HCT116 (cell line): ENCODE data around the gene GADD45A. TPM values are rescaled to one million over a fixed set of nuclear protein-coding genes. Genes with fewer than 3 reads are reported as not detected.

Experiments used
- ATAC-seq: fragments of 200-7000 bp; cut with Tn5 transposase; 2 replicates; pipeline ENCODE4 v1.9.1; 2020; ENCODE audit warnings: mild to moderate bottlenecking, moderate library complexity
- BruUV-seq: library from RNA; stranded (reverse); fragments of 400-500 nt; replicated peaks from 2 replicates; lab custom pipeline; 2021; lab: Mats Ljungman, UMichigan
- CTCF ChIA-PET: fragments of 300-600 bp; sonication (Branson Sonifier 250); formaldehyde crosslinking; loops from one replicate; lab custom pipeline; 2021; ENCODE audit warnings: antibody characterized with exemption; lab: Charles Lee
- POLR2A ChIA-PET: fragments of 300-600, 350-600 bp; sonication (Branson Sonifier 250); formaldehyde crosslinking; loops from one replicate; lab custom pipeline; 2021; ENCODE audit warnings: antibody characterized with exemption; lab: Charles Lee
- RAD21 ChIA-PET, 2 experiments: fragments of 300-600 bp; sonication (Branson Sonifier 250); formaldehyde crosslinking; loops; one replicate each; lab custom pipeline; 2023; ENCODE audit warnings: low total read pairs in 2 of 2; ENCODE audit not compliant: uncharacterized antibody in 2 of 2, unreplicated experiment in 2 of 2, low non-redundant PET in 1 of 2; lab: Charles Lee
- DNase-seq: peaks from one replicate; pipeline ENCODE4 v3.0.0-alpha.2; 2010; ENCODE audit warnings: low read depth, low spot score
- H2AFZ ChIP-seq: fragments of 200-600 bp; shearing (Covaris generic), sonication (generic); 2 replicates; pipeline ENCODE4 v1.6.1; 2017; ENCODE audit warnings: low read depth, mixed run types, mixed read lengths, antibody characterized with exemption, low read length; ENCODE audit not compliant: poor library complexity, severe bottlenecking
- H3K27ac ChIP-seq: 2 replicates; pipeline ENCODE4 v1.5.1; 2012; ENCODE audit warnings: low read depth, low read length
- H3K27me3 ChIP-seq: fragments of 200-600 bp; sonication (generic); 2 replicates; pipeline ENCODE4 v1.6.1; 2016; ENCODE audit warnings: mixed run types, low read length, mixed read lengths; ENCODE audit not compliant: insufficient read depth
- H3K36me3 ChIP-seq, 2 experiments: fragments of 200-500 bp in 1 of 2; fragments of 200-600 bp in 1 of 2; sonication (Bioruptor generic) in 1 of 2; sonication (generic) in 1 of 2; 2 replicates each; pipeline versions ENCODE4 v1.5.1 to v1.6.1; 2014 to 2016; ENCODE audit warnings: low read length in 2 of 2, inconsistent platforms in 1 of 2, mixed read lengths in 1 of 2, mixed run types in 1 of 2; ENCODE audit not compliant: insufficient read depth in 2 of 2, control insufficient read depth in 1 of 2
- H3K4me1 ChIP-seq, 2 experiments: fragments of 200-600 bp in 1 of 2; sonication (generic) in 1 of 2; 2 replicates each; pipeline versions ENCODE4 v1.5.1 to v1.6.1; 2012 to 2017; ENCODE audit warnings: low read length in 2 of 2, inconsistent platforms in 1 of 2, mild to moderate bottlenecking in 1 of 2, mixed read lengths in 1 of 2, mixed run types in 1 of 2, moderate library complexity in 1 of 2; ENCODE audit not compliant: insufficient read depth in 2 of 2, control insufficient read depth in 1 of 2
- H3K4me2 ChIP-seq: fragments of 200-600 bp; sonication (generic); 2 replicates; pipeline ENCODE4 v1.6.1; 2017; ENCODE audit warnings: mixed run types, low read length, mixed read lengths
- H3K4me3 ChIP-seq, 2 experiments: fragments of 200-600 bp in 1 of 2; sonication (generic) in 1 of 2; replicated peaks in 1 of 2; 2 replicates each; pipeline ENCODE4 v1.5.1; 2011 to 2016; ENCODE audit warnings: low read length in 2 of 2, control low read depth in 1 of 2, low read depth in 1 of 2, mild to moderate bottlenecking in 1 of 2, mixed read lengths in 1 of 2, mixed run types in 1 of 2
- H3K79me2 ChIP-seq: fragments of 200-600 bp; sonication (generic); 2 replicates; pipeline ENCODE4 v1.6.1; 2017; ENCODE audit warnings: mild to moderate bottlenecking, mixed run types, low read length, moderate library complexity, mixed read lengths; ENCODE audit not compliant: insufficient read depth
- H3K9ac ChIP-seq: fragments of 200-600 bp; sonication (generic); 2 replicates; pipeline ENCODE4 v1.6.1; 2016; ENCODE audit warnings: low read length, mixed read lengths
- H3K9me2 ChIP-seq: fragments of 200-600 bp; sonication (generic), shearing (Covaris generic); 2 replicates; pipeline ENCODE4 v1.6.1; 2017; ENCODE audit warnings: mixed run types, mild to moderate bottlenecking, moderate library complexity; ENCODE audit not compliant: insufficient read depth
- H3K9me3 ChIP-seq, 2 experiments: fragments of 200-500 bp in 1 of 2; fragments of 200-600 bp in 1 of 2; sonication (Bioruptor generic) in 1 of 2; sonication (generic) in 1 of 2; 2 replicates each; pipeline ENCODE4 v1.6.1; 2014 to 2017; ENCODE audit warnings: low read length in 2 of 2, mixed read lengths in 2 of 2, inconsistent platforms in 1 of 2, low read depth in 1 of 2, mild to moderate bottlenecking in 1 of 2, mixed run types in 1 of 2, moderate library complexity in 1 of 2; ENCODE audit not compliant: control insufficient read depth in 1 of 2, insufficient read depth in 1 of 2
- H4K20me1 ChIP-seq: fragments of 200-600 bp; sonication (generic), shearing (Covaris generic); 2 replicates; pipeline ENCODE4 v1.6.1; 2017; ENCODE audit warnings: mixed run types, mild to moderate bottlenecking, moderate library complexity; ENCODE audit not compliant: insufficient read depth
- CEBPB ChIP-seq: IDR thresholded peaks from 2 replicates; pipeline ENCODE4 v1.6.1; 2012; ENCODE audit warnings: low read depth
- CTCF ChIP-seq, 3 experiments: fragments of 200-600 bp in 1 of 3; sonication (generic) in 1 of 3; IDR thresholded peaks in 2 of 3; conservative IDR thresholded peaks in 1 of 3; 2 replicates each; pipeline ENCODE4 v1.5.1; 2012 to 2017; ENCODE audit warnings: low read depth in 2 of 3, low read length in 2 of 3, antibody characterized with exemption in 1 of 3, borderline replicate concordance in 1 of 3, control low read depth in 1 of 3, mild to moderate bottlenecking in 1 of 3, mixed read lengths in 1 of 3, mixed run types in 1 of 3, moderate library complexity in 1 of 3; ENCODE audit not compliant: insufficient read depth in 1 of 3
- EGR1 ChIP-seq: IDR thresholded peaks from 2 replicates; pipeline ENCODE4 v1.6.1; 2012; ENCODE audit warnings: low read depth
- ELF1 ChIP-seq: IDR thresholded peaks from 2 replicates; pipeline ENCODE4 v1.6.1; 2012; ENCODE audit warnings: low read depth, borderline replicate concordance
- EZH2 ChIP-seq: fragments of 200-600 bp; sonication (generic); IDR thresholded peaks from 2 replicates; pipeline ENCODE4 v1.6.1; 2017; ENCODE audit warnings: antibody characterized with exemption, mixed run types
- EZH2phosphoT487 ChIP-seq: fragments of 200-600 bp; IDR thresholded peaks from 2 replicates; pipeline ENCODE4 v1.6.1; 2018; ENCODE audit warnings: antibody characterized with exemption, borderline replicate concordance
- JUND ChIP-seq: IDR thresholded peaks from 2 replicates; pipeline ENCODE4 v1.6.1; 2012
- POLR2A ChIP-seq: IDR thresholded peaks from 2 replicates; pipeline ENCODE4 v1.7.0; 2011; ENCODE audit warnings: borderline replicate concordance; ENCODE audit not compliant: insufficient read depth, insufficient read length; ENCODE audit errors: extremely low read depth
- POLR2AphosphoS5 ChIP-seq: IDR thresholded peaks from 2 replicates; pipeline ENCODE4 v1.6.1; 2011; ENCODE audit warnings: mild to moderate bottlenecking, low read depth, low read length, moderate library complexity
- RAD21 ChIP-seq: IDR thresholded peaks from 2 replicates; pipeline ENCODE4 v1.6.1; 2012; ENCODE audit warnings: low read depth, mild to moderate bottlenecking
- REST ChIP-seq: IDR thresholded peaks from 2 replicates; pipeline ENCODE4 v1.6.1; 2012; ENCODE audit warnings: low read depth
- SIN3A ChIP-seq: IDR thresholded peaks from 2 replicates; pipeline ENCODE4 v1.6.1; 2012; ENCODE audit warnings: low read depth
- SP1 ChIP-seq: IDR thresholded peaks from 2 replicates; pipeline ENCODE4 v1.6.1; 2012; ENCODE audit warnings: low read depth
- TCF7L2 ChIP-seq: IDR thresholded peaks from 2 replicates; pipeline ENCODE4 v1.7.0; 2011; ENCODE audit warnings: borderline replicate concordance, inconsistent platforms; ENCODE audit not compliant: insufficient read depth, insufficient read length; ENCODE audit errors: extremely low read depth
- YY1 ChIP-seq: IDR thresholded peaks from 2 replicates; pipeline ENCODE4 v1.6.1; 2011; ENCODE audit warnings: low read length, low read depth, moderate library complexity, mild to moderate bottlenecking; ENCODE audit not compliant: insufficient replicate concordance; ENCODE audit errors: extremely low read depth
- ZBTB33 ChIP-seq: IDR thresholded peaks from 2 replicates; pipeline ENCODE4 v1.6.1; 2011; ENCODE audit warnings: mild to moderate bottlenecking, low read length, moderate library complexity; ENCODE audit not compliant: insufficient replicate concordance; ENCODE audit errors: extremely low read depth
- intact Hi-C: fragments of 100-400 bp; cut with micrococcal nuclease; formaldehyde crosslinking; loops from 2 replicates; pipeline ENCODE4 v1.10.0; 2022
- total RNA-seq: library from RNA; stranded (reverse); gene quantifications from one replicate; pipeline ENCODE4 v1.2.1, GENCODE V29; 2021; ENCODE audit not compliant: unreplicated experiment
- TF ChIP-seq, protein P1 (sequence below): IDR thresholded peaks from 2 replicates; pipeline ENCODE4 v1.6.1; 2012

The GADD45A gene
- total RNA-seq, 1 experiment from 2014 or later: 105 TPM

- intact Hi-C loops: no loop called here
- RAD21 ChIA-PET: no interaction called here
Measured at GRCh38 chr1:67734323-67734690, 49.3 kb downstream of the GADD45A start.

More at GRCh38 chr1:67734323-67734690, 49.3 kb downstream of the GADD45A start:
- Histone ChIP-seq H3K27me3 (no peaks in the 10 kb centered on the region), H3K9me2 (no peaks in the 10 kb centered on the region), H3K79me2 (no peaks in the 10 kb centered on the region), H3K27ac (no peak overlapping the region), H3K4me2 (no peak overlapping the region), H3K9ac (no peak overlapping the region), H2AFZ (no peak overlapping the region), H3K4me3 (no peak overlapping the region), H3K4me1 (peaks cover 16 to 30% of the 10 kb centered on the region in 2 experiments), H4K20me1 (no peaks in the 10 kb centered on the region)
- ChIA-PET POLR2A (interaction anchor here (0.9 kb wide), 1 partner anchor 17 kb away, joined by 3 read pairs; no protein-coding TSS in a partner anchor), CTCF (no interaction called here)
- no TSS peak for BruUV-seq
- ATAC-seq (no peak), DNase-seq (no peak)
- TF ChIP-seq, protein P1, sequence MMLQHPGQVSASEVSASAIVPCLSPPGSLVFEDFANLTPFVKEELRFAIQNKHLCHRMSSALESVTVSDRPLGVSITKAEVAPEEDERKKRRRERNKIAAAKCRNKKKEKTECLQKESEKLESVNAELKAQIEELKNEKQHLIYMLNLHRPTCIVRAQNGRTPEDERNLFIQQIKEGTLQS: no peak
- TF ChIP-seq TCF7L2 (no peak), ELF1 (no peak), YY1 (no peak), EZH2 (no peak), CTCF (IDR thresholded peaks at IDR 0.05 in 2 of 3, conservative IDR thresholded peaks at IDR 0.05 in 1 of 3; ENCODE audit: borderline replicate concordance in 1 of 3, insufficient read depth in 1 of 3, low read depth in 2 of 3, low read length in 2 of 3) (no peak), POLR2AphosphoS5 (no peak), EGR1 (no peak), RAD21 (no peak), EZH2phosphoT487 (no peak), CEBPB (no peak), SIN3A (no peak), SP1 (no peak), JUND (no peak), ZBTB33 (no peak), POLR2A (no peak), REST (no peak)
- TF ChIP-seq, all 23 proteins: peak for 0
- no peaks in the 10 kb centered on the region for H3K36me3 ChIP-seq
- H3K9me3 ChIP-seq: no peaks in the 10 kb centered on the region
